HG03342 (cell line): ENCODE measurements around the gene LIN7B.

Experiments
- ATAC-seq: cut with Tn5 transposase; IDR thresholded peaks from one replicate; pipeline ENCODE4 v1.9.1; 2021; ENCODE audit warnings: mild to moderate bottlenecking, moderate library complexity; ENCODE audit not compliant: unreplicated experiment

Gene LIN7B

GRCh38 chr19:49094505-49095482 is 19.4 kb upstream of the LIN7B start:
- no peak for ATAC-seq

DNA sequence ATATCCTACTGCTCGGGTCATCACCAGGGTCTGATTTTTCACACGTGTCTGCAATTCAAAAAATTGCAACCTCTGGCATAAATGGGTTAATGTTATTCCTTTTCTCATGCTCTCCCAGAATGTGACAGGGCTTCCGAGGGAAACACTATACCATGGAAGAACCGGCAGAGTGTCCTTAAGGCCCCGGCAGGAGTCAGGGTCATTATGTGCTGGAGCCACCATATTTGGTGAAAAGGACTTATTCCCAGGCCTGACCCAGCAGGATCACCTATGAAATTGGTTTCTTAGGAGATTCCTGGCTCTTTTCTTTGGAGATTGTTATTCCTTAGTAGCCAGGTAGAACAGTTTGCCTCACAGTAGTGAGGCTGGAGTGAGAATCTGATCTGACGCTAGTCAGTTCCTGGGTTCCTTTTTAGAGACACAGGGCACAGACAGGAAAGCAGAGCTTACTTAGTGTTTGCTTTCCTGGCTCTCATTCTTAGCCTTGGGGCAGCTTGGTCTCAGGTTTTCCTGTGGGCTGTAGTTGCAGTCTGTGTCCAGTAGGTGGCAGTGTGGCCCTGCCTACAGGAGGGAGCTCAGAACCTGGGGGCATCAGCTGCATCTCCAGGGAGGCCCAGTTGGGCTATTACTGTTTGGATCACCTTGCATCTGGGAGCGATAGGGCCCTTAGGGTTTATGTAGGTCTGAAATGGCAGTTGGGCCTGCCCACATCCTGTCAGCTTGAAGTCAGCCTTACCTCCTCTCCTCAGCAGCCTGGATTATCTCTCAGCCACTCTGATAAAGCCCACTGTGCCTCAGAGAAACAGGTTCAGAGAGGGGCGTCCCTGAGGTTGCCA is 16.5 kb upstream of the LIN7B start:
- ATAC-seq = no peak

DNA sequence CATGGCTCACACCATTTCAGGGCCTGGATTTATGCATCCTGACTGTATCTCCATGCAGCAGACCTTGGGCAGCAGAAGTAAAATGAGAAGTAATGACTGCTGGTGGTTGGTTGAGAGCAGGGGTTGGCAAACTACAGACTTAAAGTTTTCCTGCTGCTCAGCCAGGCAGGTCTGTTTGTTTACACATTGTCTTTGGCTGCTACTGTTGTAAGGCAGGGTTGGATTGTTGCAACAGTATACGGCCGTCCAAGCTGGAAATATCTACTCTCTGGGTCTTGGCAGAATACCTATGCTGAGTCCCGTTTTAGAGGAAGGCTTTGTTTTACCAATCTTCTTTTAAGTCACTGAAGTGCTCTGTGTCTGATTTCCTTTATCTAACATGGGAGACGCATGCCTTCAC is 15.4 kb upstream of the LIN7B start:
- no peak for ATAC-seq

DNA sequence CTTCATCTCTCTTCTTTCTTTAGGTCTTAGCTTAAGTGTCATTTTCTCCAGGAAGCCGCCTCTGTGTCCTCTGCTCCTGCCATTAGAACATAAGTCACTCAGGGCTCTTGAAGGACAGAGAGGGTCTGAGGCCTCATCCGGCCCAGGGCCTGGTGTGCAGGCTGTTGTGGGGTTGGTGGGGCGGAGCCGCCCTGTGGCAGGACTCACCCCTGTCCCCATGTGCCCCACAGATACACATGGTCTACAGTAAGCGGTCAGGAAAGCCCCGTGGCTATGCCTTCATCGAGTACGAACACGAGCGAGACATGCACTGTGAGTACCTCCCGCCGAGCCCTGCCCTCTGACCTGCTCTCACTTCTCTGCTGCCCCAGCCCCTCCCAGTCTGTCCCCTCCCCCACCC is 13.0 kb upstream of the LIN7B start:
- ATAC-seq = no peak

DNA sequence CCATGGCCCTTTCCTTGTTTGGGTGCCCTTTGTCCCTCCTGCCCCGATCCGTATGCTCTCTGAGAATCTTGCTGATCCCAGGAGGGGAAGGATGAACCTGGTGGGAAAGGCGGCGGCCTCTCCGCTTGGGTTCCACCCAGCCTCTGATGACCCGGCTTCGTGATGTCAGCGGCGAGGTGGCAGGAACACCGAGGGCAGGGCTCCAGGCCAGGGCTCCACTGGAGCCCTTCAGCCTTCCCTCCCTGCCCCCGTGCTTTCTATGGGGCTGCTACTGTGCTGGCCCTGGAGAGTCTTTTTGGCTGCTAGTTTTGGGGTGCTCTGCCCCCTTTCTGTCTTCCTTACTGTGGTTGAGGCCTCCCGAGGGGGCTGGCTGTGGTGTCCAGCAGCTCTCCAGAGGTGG is 11.9 kb upstream of the LIN7B start:
- ATAC-seq = no peak

DNA sequence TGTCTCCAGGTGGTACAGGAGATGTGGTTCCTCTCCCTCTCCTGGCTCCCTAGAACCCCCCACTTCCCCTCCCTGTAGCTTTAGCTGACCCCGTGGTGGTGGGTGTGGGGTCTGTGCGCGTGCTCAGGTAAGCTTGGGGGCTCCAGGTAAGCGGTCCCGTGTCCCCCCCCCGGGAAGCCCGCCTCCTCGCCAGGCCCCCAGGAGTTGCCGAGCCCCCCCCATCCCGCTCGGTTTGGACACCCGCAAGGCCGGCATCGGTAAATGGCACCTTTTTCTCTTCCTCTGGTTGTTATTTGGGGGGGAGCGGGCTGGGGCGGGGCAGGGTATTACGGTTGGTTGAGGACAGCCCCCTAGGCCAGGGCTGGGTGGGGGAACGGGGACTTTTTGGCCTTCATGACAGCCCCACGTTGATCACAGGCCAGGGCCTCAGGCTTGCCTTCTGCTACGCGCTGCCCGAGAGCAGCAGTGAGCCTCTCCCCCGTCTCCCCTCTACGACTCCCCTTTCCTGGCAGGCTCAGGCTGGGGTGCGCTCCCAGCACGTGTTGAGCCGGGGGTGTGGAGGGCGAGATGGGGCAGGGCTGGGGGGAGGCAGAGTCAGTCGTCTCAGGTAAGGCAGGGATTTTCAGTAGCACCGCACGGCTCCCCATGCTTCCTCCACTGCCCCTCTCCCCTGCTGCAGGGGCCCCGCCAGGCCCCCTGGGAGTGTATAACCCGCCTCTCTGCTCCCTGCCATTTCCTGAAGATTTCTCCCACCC is 10.7 kb upstream of the LIN7B start:
- no peak for ATAC-seq

DNA sequence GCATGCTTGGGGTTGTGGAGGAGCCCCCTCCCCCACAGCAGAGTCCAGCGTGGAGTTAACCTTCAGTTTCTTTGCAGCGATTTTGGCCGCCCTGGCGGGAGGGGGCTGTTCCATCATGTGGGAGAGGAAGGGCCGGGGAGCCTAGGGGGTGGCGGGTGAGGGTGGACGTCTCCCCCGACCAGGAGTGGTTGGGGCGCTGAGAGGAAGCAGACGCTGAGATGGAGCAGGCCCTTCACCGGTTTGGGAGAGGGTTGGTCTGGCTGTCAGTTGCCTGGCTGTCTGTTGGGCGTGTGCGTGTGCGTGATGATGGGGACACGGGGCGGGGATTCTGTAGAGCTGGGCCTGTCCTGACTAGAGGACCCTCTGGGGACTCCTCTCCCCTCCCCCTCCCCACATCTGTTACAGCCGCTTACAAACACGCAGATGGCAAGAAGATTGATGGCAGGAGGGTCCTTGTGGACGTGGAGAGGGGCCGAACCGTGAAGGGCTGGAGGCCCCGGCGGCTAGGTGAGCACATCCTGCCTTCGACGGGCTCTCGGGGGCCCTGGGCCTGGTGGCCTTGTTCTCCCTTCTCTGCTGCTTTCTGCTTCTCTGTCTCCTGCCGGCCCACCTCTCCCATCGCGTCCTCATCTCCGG is 9.8 kb upstream of the LIN7B start:
- no peak for ATAC-seq

GRCh38 chr19:49106648-49107135 is 7.5 kb upstream of the LIN7B start:
- ATAC-seq = no peak

- no peak for ATAC-seq
Measured at GRCh38 chr19:49107625-49108459, 6.3 kb upstream of the LIN7B start.

DNA sequence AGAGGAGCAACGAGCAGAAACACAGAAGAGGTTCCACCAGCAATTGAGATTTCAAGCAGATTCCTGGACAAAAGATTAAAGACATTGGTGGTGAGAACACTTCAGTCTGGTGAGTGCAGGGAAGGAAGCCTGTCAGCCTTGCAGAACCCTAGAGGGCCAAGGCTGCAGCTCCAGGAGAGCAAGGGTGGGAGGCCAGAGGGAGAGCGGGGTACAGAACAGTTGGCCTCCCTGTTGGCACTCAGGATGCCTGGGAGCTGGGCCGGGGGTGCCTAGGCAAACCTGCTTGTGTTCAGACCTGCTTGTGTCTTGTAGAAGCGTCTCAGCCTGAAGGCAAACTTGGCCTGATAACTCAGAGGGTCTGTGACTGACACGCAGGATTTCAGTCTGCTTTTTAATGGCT is 5.1 kb upstream of the LIN7B start:
- ATAC-seq = no peak

- ATAC-seq = no peak
Measured at GRCh38 chr19:49109569-49110233, 4.5 kb upstream of the LIN7B start.

DNA sequence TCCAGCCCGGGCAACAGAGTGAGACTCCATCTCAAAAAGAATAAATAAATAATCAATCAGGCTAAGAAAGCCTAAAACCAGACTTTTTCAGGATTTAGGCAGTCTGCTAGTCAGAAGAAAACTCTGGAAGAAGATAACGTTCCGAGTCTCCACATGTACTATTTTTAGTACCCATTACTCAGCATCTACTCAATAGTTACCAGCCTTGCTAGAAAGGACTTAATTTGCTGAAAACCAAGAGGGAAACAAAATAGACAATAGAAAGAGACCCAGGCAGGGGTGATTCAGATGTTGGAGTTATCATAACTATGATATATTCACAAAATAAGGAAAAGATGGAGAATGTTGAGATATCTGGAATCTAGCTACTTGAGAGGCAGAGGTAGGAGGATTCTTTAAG is 3.6 kb upstream of the LIN7B start:
- ATAC-seq = no peak

- no peak for ATAC-seq
Measured at GRCh38 chr19:49111218-49111998, 2.8 kb upstream of the LIN7B start.

GRCh38 chr19:49114630-49115363 is 627 bp downstream of the LIN7B start:
- ATAC-seq = no peak

GRCh38 chr19:49116544-49116943 is 2.4 kb downstream of the LIN7B start:
- no peak for ATAC-seq

DNA sequence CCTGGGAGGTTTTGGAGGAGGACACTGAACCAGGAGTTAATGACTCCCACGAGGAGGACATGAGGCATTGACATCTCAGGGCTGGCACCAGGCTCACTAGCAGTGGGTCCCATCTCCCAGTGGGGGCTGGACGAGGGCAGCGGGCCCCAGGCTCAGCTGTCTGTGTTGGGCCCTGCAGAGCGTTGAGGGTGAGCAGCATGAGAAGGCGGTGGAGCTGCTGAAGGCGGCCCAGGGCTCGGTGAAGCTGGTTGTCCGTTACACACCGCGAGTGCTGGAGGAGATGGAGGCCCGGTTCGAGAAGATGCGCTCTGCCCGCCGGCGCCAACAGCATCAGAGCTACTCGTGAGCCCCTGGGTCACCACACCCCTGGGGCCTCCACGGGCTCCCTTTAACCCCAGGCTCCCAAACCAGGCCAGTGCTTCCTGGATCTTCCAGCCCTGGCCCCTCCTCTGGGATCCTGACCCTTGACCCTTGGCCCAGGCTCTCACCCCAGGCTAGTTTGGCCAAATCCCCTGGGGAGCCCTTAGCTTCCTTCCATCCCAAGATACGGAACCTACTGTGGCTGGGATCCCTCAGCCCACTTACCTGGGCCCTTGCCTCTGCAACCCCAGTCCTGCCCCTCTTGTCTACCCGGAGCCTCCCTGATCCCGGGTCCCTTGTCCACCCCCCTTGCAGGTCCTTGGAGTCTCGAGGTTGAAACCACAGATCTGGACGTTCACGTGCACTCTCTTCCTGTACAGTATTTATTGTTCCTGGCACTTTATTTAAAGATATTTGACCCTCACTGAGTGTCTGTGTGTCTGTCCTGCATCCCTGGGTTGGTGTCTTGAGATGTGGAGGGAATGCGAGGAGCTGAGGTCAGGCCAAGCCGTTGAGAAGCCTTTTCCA is 3.8 kb downstream of the LIN7B start:
- ATAC-seq = no peak
